Measurements from ENCODE around the gene FGFR4.

The FGFR4 gene

GRCh38 chr5:177097016-177097985 is 10.6 kb downstream of the FGFR4 start:
- no peak for TF ChIP-seq CTCF (IDR thresholded peaks at IDR 0.05; ENCODE audit: extremely low read depth, missing control alignments)
- peak; percentile 24 for DNase-seq (ENCODE audit: low spot score)

- TF ChIP-seq CTCF (IDR thresholded peaks at IDR 0.05; ENCODE audit: extremely low read depth, missing control alignments): no peak
- DNase-seq (ENCODE audit: low spot score): no peak
Observed at GRCh38 chr5:177098120-177098469, 11.4 kb downstream of the FGFR4 start.

- no peak for DNase-seq (ENCODE audit: low spot score)
- TF ChIP-seq CTCF (IDR thresholded peaks at IDR 0.05; ENCODE audit: extremely low read depth, missing control alignments): no peak
Observed at GRCh38 chr5:177098470-177099141, 11.9 kb downstream of the FGFR4 start.

GRCh38 chr5:177099422-177100093 is 12.8 kb downstream of the FGFR4 start:
- DNase-seq (ENCODE audit: low spot score): peak; percentile 20
- no peak for TF ChIP-seq CTCF (IDR thresholded peaks at IDR 0.05; ENCODE audit: extremely low read depth, missing control alignments)

- DNase-seq (ENCODE audit: low spot score): no peak
- TF ChIP-seq CTCF (IDR thresholded peaks at IDR 0.05; ENCODE audit: extremely low read depth, missing control alignments): no peak
Observed at GRCh38 chr5:177100714-177101121, 14.0 kb downstream of the FGFR4 start.

- DNase-seq (ENCODE audit: low spot score): no peak
- TF ChIP-seq CTCF (IDR thresholded peaks at IDR 0.05; ENCODE audit: extremely low read depth, missing control alignments): no peak
Observed at GRCh38 chr5:177103523-177104253, 17.0 kb downstream of the FGFR4 start.

Measured in GM20000 (cell line).